CD4-positive, alpha-beta T cell treated with Interleukin-15 for 1 hour (primary cell): ENCODE data around the gene HECTD4.
A peak's percentile ranks its signal among the peaks of the same experiment; 100 is the strongest.
"Not testable (repeated sequence)": the region's sequence is repeated elsewhere in the genome, so short reads cannot be mapped to it uniquely, and the experiment has no call there.

ENCODE experiments used
- DNase-seq: peaks from one replicate; pipeline ENCODE4 v3.0.0-alpha.2; 2020

HECTD4 gene

DNA sequence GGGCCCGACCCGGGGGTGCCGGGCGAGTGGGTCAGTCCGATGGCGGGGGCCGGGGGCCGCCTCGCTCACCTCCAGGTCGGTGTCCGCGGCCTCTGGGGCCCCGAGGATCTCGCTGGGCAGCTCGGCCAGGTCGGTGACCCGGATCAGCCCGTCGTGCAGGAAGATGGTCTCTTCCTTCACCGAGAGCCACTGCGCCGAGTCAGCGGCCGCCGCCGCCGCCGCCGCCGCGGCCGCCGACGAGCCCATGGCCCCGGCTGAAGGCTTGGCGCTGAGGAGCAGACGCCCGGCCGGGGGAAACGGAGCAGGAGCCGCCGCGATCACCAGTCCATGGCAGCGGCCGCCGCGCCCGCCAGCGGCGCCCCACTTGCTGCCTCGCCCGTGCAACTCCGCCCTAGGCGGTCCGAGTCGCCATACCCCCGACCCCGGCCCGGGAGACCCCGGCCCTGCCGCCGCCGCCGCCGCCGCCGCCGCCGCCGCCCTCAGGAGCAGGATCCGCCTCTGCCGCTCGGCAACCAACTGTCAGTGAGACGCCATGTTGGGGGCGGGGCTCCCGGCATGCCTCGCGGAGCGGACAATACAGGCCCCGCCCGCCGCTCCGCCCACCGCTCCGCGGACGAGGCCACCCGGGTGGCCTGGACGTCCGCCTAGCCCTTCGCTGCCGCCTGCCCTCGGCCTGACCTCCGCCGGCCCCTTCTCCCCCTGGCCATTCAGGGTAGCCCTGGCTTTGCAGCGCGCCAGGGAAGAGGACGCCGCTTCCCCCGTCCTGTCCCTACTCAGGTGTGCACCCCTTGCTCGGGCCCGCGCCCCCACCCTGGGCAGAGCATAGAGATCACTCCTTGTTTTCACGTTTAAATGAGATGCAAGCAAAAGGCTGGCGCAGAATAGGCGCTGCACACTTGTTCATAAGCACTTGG is at the start of gene HECTD4:
Gene HECTD4 (minus strand): TSS at position 549 of the 914 bp plus-strand sequence. CDS start 303 bp downstream, at position 246.
- DNase-seq, result peak; percentile 88

GRCh38 chr12:112431965-112432364 is 49.7 kb upstream of the HECTD4 start:
- no peak for DNase-seq

- no peak for DNase-seq
Measured at GRCh38 chr12:112430929-112431328, 48.7 kb upstream of the HECTD4 start.

DNA sequence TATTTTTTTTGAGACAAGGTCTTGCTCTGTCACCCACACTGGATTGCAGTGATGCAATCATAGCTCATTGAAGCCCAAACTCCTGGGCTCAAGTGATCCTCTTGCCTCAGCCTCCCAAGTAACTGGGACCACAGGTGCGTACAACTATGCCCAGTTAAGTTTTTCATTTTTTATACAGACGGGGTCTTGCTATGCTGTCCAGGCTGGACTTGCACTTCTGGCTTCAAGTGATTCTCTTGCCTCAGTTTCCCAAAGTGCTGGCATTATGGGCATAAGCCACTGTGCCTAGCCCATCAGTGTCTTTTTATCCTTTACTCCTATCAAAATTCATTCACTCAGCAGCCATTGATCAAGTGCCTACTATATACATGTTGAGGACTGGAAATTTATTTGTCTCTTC is 45.5 kb upstream of the HECTD4 start:
- no peak for DNase-seq

- DNase-seq, result no peak
Measured at GRCh38 chr12:112425582-112426382, 43.6 kb upstream of the HECTD4 start.

DNA sequence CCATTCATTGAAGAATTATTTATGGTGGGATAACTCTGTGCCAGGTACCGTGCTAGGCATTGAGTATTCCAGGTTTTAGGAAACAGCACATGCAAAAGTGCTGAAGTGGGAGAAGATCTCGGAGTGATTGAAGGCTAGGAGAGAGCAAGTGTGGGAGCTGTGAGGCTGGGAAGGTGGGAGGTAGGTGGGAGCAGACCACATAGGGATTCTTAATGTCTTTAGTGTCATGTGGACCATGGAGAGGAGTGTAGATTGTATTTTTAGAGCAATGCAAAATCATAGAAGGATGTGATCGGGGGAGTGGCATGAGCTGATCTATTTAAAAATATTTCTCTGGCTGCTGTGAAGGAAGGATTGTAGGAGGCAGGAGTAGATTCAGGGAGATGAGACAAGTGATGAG is 41.9 kb upstream of the HECTD4 start:
- no peak for DNase-seq

GRCh38 chr12:112422531-112422930 is 40.3 kb upstream of the HECTD4 start:
- DNase-seq, result no peak

DNA sequence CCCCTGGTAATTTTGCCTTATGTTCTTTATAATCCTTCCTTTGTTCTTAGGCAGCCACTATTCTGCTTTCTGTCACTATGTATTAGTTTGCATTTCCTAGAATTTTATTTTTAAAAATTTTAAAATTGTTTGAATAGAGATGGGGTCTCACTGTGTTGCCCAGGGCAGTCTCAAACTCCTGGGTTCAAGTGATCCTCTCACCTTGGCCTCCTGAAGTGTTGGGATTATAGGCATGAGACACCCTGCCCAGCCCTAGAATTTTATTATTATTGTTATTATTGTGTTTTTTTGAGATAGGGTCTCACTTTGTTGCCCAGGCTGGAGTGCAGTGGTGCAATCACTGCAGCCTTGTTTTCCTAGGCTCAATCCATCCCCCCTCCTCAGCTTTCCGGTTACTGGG is 39.1 kb upstream of the HECTD4 start:
- DNase-seq, result no peak

GRCh38 chr12:112420740-112421139 is 38.5 kb upstream of the HECTD4 start:
- DNase-seq, result no peak

GRCh38 chr12:112419297-112420133 is 37.3 kb upstream of the HECTD4 start:
- no peak for DNase-seq

DNA sequence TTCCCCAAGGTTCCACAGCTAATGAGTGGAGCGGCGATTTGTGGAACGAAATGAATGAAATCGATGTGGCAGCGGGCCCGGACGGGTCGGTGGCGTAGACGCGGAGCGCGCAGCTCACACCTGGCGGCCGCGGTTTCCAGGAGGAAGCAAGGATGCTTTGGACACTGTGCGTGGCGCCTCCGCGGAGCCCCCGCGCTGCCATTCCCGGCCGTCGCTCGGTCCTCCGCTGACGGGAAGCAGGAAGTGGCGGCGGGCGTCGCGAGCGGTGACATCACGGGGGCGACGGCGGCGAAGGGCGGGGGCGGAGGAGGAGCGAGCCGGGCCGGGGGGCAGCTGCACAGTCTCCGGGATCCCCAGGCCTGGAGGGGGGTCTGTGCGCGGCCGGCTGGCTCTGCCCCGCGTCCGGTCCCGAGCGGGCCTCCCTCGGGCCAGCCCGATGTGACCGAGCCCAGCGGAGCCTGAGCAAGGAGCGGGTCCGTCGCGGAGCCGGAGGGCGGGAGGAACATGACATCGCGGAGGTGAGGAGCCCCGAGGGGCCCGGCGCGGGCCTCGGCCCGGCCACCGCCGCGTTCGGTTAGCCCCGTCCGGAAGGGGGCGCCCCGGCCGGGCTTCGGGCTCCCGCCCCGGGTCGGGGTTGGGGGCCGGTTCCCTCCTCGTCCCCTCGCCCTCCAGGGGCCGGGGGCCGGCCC is 36.5 kb upstream of the HECTD4 start, which contains the start of gene PTPN11:
Gene PTPN11 (plus strand): TSS at position 340 of the 689 bp plus-strand sequence. CDS start 165 bp downstream, at position 505.
- DNase-seq, result peak; percentile 86

- DNase-seq, result no peak
Measured at GRCh38 chr12:112418273-112418607, 36.0 kb upstream of the HECTD4 start.

GRCh38 chr12:112415457-112415856 is 33.2 kb upstream of the HECTD4 start:
- DNase-seq, result not testable (repeated sequence)

DNA sequence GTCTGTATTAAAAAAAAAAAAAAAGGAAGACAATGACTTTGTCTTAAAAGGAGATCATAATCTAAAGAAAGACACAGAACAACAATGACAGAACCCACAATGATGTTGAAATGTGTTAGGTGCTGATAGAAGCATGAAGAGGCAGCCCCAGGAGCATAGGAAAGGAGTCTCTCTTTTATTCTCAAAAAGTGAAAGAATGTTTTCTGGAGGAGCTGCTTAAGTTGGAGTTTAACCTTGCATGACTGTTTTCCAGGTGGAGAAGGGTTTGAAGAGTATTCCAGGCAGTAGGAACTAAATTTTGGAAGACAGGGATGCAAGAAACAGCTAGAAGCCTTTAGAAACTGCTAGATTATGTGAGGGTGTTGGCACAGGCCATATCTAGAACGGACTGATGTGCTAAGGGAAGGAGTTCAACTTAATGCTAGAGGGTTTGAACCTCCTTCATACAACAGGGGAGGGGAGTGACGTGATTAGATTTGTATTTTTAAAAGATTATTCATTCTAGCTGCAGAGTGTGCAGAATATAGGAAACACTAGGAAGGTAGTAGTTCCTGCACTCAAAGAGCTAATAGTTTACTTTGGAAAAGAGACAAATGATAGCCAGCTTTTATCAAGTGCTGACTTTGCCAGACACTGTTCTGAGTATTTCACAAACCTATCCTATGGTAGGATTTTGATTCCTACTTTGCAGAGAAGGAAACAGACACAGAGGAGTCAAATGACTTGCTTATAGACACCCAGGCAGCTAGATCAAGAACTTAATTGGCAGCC is 31.8 kb upstream of the HECTD4 start:
- no peak for DNase-seq

DNA sequence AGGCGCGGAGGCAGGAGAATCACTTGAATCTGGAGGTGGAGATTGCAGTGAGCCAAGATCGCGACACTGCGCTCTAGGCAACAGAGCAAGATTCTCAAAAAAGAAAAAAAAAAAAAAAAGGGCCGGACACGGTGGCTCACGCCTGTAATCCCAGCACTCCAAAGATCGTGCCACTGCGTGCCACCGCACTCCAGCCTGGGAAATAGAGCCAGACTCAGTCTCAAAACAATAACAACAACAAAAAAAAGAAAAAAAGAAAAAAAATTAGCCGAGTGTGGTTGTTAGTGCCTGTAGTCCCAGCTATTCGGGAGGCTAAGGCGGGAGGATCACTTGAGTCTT is 27.6 kb upstream of the HECTD4 start:
- no peak for DNase-seq

DNA sequence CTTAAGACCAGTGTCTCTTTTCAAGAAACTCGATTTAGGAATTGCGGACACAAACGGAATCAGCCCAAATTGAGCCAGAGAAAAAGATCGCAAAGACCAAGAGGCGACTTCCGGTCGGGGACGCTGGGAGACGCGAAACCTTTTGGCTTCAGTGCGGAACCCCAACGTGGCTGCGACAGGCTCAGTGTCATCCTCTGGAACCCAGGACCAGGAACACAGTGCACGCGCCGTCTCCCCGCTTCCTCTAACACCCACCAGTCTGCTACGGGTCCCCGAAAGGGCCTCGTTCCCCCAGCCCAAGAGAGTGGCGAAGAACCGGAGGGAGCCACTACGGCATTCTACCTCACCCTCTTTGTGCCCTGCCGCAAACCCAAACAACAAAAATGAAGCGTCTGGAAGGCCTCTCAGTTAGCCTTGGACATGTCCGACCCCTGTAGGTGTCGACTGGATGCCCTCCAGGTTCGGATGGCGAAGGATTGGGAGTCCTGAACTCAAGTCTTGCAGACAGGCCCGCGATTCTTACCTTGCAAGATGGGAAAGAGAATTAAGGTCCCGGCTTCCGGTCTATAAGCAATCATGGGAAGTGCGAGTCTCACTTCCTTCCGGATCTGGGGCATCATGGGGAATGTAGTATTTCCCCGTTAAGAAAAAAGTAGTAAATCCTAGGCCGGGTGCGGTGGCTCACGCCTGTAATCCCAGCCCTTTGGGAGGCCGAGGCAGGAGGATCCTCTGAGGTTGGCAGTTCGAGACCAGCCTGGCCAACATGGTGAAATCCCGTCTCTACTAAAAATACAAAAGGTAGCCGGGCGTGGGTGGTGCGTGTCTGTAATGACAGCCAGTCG is 27.1 kb upstream of the HECTD4 start, which contains the start of gene RPL6:
Gene RPL6 (minus strand): TSS at position 542 of the 842 bp plus-strand sequence. CDS start 949 bp downstream, outside the sequence.
- DNase-seq, result peak; percentile 82

DNA sequence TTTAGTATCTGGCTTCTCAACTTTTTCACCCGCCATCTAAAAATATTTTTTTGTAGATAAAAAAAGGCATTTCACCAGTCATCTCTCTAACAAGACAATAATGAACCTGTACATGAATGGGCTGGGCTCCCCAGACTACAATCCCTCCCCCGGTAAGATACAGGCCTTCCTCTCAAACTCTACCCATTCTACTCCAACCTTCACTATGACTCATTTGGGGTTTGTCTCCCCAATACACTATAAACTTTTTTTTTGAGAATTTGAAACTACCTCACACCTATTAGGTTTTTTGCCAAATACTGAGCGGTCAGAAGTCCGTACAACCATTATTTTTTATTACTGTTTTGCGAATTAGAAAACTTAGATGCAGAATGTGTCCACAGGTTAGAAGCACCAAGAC is 26.4 kb upstream of the HECTD4 start:
- DNase-seq, result peak; percentile 20

GRCh38 chr12:112407683-112408082 is 25.5 kb upstream of the HECTD4 start:
- not testable (repeated sequence) for DNase-seq

DNA sequence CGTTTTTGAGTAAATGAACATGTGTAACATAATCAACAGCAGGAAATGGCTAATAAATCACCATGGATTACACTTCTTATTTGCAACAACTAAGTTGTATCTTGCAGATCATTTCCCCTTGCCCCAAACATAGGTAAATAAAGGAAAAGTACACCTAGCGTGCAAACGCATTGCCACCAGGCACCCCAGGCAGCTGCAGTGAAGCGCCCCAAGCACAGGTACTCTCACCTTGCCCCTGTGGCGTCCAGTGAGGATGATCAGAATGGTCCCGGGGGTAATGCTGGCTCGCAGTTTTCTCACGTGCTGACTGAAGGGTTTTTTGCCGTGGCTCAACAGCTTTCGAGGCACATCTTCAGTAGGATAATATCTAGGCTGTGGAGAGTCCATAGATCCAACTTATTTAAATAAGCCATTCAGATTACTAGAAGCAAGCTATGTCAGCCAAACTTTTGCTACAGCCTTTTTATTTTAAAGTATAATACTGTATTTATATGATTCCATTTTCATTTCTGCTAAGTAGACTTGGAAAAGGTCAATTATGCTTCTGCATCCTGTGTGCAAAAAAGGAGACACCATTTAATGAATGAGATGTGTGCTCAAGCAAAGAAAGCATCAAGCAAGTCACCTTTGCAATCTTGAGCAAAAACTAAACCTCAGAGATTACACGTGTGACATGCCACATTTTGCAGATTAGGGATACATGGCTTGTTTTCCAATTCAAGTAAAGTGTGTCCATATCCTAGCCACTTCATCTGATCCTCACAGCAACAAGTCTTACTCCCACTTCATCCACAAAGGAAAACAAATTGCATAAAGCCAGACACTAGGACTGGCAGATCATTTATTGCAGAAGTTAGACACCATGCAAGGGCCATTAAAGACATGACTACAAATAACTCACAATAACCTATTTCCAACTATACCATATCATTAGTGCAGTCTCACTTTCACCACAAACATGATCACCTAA is 24.6 kb upstream of the HECTD4 start:
- DNase-seq, result no peak
